ENCODE data around the gene SEMA4B. TPM values are rescaled to one million over a fixed set of nuclear protein-coding genes. Genes with fewer than 3 reads are reported as not detected.
"Not testable (repeated sequence)": the region's sequence is repeated elsewhere in the genome, so short reads cannot be mapped to it uniquely, and the experiment has no call there.

SEMA4B gene
- total RNA-seq, 2 donors from 2014 or later = 42.8 to 63.9 TPM

- intact Hi-C loops (cut with DNase I) = no loop called here
- DNase-seq = no peak
- no peak for ATAC-seq
- 85 to 88% methylated on average over 5 of the region's 5 CpGs for WGBS, 2 donors
- no peak overlapping the region for H3K27ac ChIP-seq
- no peak overlapping the region for H3K4me3 ChIP-seq
- H3K4me1 ChIP-seq = peaks cover 5% of the 10 kb centered on the region
- no peaks in the 10 kb centered on the region for H3K9me3 ChIP-seq
- no peaks in the 10 kb centered on the region for H3K36me3 ChIP-seq (replicated peaks in 1 of 2; ENCODE audit: insufficient read depth in 1 of 2, low read depth in 2 of 2)
- TF ChIP-seq POLR2A (IDR thresholded peaks at IDR 0.05) (no peak), CTCF (IDR thresholded peaks at IDR 0.05) (no peak)
- H3K27me3 ChIP-seq = no peaks in the 10 kb centered on the region
Observed at GRCh38 chr15:90259524-90259923, 58.4 kb downstream of the SEMA4B start.

- H3K27ac ChIP-seq; ATAC-seq; H3K27me3 ChIP-seq; H3K36me3 ChIP-seq (replicated peaks in 1 of 2; ENCODE audit: insufficient read depth in 1 of 2, low read depth in 2 of 2); H3K4me1 ChIP-seq; H3K4me3 ChIP-seq; DNase-seq; H3K9me3 ChIP-seq; intact Hi-C loops (cut with DNase I): not testable (repeated sequence)
- WGBS, 2 donors = 75 to 77% methylated on average over 5 to 6 of the region's 6 CpGs
Observed at GRCh38 chr15:90260731-90261130, 59.6 kb downstream of the SEMA4B start.

- Histone ChIP-seq H3K9me3 (no peaks in the 10 kb centered on the region), H3K27me3 (no peaks in the 10 kb centered on the region), H3K4me1 (peaks cover 13% of the 10 kb centered on the region), H3K4me3 (no peak overlapping the region), H3K36me3 (replicated peaks in 1 of 2; ENCODE audit: insufficient read depth in 1 of 2, low read depth in 2 of 2) (no peaks in the 10 kb centered on the region), H3K27ac (no peak overlapping the region)
- WGBS, 2 donors = 79% methylated on average over 5 of the region's 5 CpGs
- no peak for DNase-seq
- no peak for TF ChIP-seq CTCF (IDR thresholded peaks at IDR 0.05)
- no peak for TF ChIP-seq POLR2A (IDR thresholded peaks at IDR 0.05)
- no peak for ATAC-seq
- intact Hi-C loops (cut with DNase I) = no loop called here
Observed at GRCh38 chr15:90261811-90262210, 60.7 kb downstream of the SEMA4B start.

- intact Hi-C loops (cut with DNase I) = no loop called here
- TF ChIP-seq POLR2A (IDR thresholded peaks at IDR 0.05) = no peak
- no peak for TF ChIP-seq CTCF (IDR thresholded peaks at IDR 0.05)
- no peaks in the 10 kb centered on the region for H3K36me3 ChIP-seq (replicated peaks in 1 of 2; ENCODE audit: insufficient read depth in 1 of 2, low read depth in 2 of 2)
- no peaks in the 10 kb centered on the region for H3K9me3 ChIP-seq
- no peak for DNase-seq
- no peak for ATAC-seq
- no peak overlapping the region for H3K4me3 ChIP-seq
- WGBS, 2 donors = 80 to 85% methylated on average over 5 of the region's 5 CpGs
- no peaks in the 10 kb centered on the region for H3K27me3 ChIP-seq
- no peak overlapping the region for H3K27ac ChIP-seq
- peaks cover 19% of the 10 kb centered on the region for H3K4me1 ChIP-seq
Observed at GRCh38 chr15:90262426-90262825, 61.3 kb downstream of the SEMA4B start.

GRCh38 chr15:90264671-90265070, 63.5 kb downstream of the SEMA4B start:
- no peaks in the 10 kb centered on the region for H3K27me3 ChIP-seq
- H3K36me3 ChIP-seq (replicated peaks in 1 of 2; ENCODE audit: insufficient read depth in 1 of 2, low read depth in 2 of 2) = no peaks in the 10 kb centered on the region
- peak overlapping the region in 1 of 2 donors; percentile 47 for H3K4me3 ChIP-seq
- H3K4me1 ChIP-seq = peaks cover 34% of the 10 kb centered on the region
- TF ChIP-seq POLR2A (IDR thresholded peaks at IDR 0.05) = no peak
- no peak for TF ChIP-seq CTCF (IDR thresholded peaks at IDR 0.05)
- peak overlapping the region; percentile 88 to 95 (median 92) for H3K27ac ChIP-seq
- ATAC-seq (no peak), DNase-seq (no peak)
- intact Hi-C loops (cut with DNase I) = no loop called here
- WGBS, 2 donors = 17% methylated on average over 1 to 4 of the region's 4 CpGs
- no peaks in the 10 kb centered on the region for H3K9me3 ChIP-seq

All from body of pancreas (tissue), 4 donors.